HG03196 (cell line): ENCODE measurements around the gene POU3F1.

Experiments used
- ATAC-seq: cut with Tn5 transposase; IDR thresholded peaks from one replicate; pipeline ENCODE4 v1.9.1; 2021; ENCODE audit not compliant: unreplicated experiment

POU3F1 gene

DNA sequence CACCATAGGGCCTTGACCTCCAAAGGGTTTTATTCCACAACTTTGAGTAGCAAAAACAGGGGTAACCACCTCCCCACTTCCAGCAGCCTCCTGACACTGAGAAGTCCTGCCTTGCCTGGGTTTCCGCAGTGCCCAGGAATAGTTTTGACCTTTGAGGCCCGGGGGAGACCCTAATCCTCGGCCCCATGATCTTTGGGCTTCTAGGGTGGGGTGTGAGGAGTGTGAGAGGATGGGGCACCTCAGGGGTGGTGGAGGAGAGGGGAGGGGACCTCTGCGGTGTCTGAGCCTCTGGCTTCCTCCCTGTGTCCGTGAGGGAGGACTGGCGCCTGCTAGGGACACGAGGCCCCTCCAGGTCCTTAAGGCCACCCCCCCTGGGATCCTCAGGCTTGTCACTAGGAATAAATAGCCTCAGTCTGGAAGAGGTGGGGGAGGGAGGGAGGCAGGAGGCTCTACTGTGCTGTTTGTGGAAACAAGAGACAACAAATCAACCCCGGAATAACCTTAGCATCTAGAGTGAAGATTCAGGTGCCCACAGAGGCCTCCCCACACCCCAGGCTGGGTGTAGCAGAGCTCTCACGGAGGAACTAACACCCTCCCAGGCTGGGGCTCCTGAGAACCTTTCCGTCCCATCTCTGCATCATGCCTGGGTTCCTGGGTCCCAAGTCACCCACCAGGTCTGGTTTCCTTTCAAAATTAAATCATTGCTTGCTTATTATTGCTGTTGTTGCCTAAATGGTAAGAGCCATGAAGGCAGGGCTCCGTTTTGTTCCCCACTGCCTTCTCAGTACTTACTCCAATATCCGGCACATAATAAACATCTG lies 40.4 kb downstream of the POU3F1 start:
- no peak for ATAC-seq

DNA sequence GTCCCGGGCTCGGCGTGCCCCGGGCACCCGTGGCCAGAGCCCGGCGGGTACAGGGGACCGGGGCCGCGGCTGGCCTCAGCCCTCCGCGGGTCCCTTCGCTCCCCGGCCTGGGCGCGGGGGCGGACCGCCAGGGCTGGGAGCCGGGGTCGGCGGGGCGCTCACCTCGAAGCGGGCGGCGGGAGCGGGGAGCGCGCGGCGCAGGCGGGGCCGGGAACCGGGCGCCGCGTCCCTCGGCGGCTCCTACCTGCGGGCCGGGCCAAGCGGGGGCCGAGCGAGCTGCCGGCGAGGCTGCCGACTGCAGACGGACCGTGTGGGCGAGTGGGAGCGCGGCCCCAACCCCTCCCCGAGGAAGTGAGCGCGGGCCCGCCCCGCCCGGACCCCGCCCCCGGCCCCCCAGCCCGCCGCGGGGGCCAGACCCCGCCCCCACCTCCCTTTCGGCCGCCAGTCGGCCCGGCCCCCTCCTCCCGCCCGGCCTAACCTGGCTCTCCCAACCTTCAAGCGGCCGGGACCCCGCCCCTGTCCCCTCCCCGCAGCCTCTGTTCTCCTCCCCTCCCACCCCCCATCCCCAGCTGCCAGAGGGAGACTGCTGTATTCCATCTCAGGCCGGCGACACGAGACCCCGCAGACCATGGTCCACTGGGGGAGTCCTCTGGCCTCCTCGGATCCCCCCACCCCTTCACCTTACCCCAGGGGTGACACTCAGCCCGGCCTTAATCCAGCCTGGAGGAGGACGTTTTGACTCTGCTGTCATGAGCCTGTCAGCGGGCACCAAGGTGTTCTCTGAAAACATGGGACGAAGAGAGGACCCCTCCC lies 41.2 kb downstream of the POU3F1 start, which contains the start of gene FHL3:
Gene FHL3 (minus strand): TSS at position 320 of the 813 bp plus-strand sequence. CDS start 6,102 bp downstream, outside the sequence.
- ATAC-seq, result no peak

DNA sequence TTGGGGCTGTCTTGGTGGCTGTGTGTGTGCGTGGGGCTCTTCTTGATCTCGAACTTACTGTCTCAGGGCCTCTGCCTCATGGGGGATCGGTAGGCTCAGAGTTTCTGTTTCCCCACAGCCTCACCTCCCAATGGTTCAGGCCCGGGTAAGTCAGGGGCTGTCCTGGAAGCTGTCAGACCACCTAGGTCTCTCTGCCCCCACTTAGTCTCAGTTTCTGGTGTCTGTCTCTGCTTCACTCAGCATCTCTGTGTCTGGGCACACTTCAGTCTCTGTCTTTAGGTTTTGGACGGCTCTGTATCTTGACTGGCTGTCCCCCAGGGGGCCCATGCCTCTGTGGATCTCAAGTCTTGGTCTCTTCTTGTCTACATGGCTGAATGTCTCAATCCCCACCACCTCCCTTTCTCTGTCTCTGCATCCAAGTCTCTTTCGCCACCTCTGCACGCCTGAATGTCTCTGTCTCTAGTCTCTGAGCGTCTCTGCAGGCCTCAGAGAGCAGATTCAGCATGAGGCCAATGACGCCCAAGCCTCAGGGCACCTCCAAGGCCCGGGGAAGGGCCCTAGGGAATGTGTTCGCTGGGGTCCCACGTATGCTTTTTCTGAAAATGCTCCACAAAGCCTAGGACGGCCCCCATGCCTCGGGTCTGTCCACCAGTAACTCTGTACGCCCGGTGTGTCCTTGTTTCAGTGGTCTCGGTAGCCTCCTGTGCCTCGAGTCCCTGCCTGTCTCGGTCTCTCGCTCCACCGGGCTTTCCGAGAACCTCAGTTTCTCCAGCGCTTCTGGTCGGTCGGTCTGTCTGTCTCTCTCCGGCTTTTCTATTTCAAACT lies 42.1 kb downstream of the POU3F1 start:
- no peak for ATAC-seq

DNA sequence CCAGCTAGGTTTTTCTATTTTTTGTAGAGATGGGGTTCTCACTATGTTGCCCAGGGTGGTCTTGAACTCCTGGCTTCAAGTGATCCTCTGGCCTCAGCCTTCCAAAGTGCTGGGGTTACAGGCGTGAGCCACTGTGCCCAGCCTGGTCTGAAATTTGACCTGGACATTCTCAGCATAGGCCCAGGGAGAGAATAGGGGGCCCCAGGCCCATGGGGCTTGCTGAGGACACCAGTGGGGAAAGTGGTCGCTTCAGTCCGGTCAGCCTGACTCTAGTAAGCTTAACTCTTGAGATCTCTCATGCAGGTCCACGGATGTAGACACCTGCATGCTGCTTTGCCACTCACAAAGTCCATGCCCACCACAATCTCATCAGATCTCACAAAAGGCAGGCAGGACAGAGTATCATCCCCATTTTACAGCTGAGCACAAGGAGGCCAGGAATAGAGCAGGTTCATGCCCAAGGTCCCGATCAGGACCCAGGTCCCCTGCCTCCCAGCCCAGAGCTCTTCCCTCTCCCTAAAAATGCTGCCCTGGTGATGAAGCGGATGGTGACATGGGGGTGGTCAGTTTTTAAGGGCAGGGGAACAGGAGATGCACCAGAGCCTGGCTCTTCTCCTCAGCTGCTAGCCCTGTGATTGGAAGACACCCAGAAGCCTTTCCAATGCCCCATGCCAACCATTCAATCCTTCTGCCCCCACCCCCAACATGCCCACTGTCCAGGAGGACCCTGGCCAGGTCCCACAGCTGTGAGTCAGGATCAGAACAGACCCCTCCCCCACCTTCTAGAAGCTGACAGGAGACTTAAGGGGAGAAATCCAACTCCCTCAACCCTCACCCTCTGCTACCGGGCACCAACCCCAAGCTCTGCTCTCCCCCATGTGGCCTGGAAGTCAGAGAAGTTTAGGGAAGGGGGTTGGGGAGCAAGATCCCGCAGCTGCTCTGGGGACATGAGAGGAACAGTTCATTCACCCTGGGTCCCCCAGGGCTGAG lies 43.0 kb downstream of the POU3F1 start:
- ATAC-seq, result no peak

DNA sequence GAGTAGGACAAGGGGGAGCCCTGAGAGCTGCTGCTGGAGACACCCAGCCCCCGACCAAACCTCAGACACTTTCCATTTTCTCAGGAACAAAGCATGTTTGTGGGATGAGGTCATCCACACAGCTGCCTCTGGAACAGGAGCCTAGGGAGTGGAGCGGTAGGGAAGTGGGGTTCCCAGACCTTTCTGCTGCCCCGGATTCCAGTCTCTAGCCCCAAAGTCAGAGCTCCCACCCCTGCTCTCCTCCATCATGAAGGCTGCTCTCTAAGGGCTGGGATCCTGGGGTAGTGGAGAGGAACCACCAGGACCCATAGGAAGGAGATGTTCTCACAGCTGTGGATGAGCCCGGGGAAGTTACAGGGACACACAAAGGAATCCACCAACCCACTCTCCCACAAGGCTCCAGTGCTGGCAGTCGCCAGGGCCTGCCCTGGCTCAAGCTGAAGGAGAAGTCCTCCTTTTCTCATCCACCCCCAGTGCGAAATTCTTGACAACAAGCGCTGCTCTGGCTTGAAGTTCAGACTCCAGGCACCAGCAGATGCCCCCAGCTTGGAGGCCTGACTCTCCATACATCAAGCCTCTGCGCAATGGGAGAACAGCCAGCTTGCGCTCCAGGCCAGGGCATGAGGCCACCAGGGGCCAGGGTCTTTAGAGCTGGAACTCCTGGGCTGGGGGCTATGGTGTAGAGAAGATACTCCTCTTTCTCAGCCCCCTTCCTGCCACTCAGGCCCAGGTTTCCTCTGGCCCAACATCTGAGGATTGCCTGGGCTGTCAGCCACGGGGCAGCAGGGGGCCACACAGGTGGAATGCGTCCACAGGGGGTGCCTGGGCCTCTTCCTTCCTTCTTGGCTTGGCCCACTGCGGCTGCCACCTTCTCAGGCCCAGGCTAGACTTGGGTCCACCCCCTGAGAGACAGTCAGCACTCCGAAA lies 45.8 kb downstream of the POU3F1 start:
- no peak for ATAC-seq

DNA sequence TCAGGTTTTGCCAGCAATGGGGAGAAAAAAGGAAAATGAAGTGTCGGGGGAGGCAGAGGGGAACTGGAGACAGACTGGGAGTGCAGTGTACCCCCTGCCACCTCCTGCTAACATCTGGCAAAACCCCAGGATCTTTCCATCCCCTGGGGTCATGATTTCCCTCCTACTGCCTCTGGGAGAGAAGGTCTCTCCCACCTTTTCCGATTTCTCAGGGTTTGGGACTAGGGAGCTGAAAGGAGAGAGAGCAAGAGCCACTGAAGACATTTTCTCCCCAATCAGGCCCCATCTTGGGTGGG lies 46.4 kb downstream of the POU3F1 start:
- no peak for ATAC-seq

DNA sequence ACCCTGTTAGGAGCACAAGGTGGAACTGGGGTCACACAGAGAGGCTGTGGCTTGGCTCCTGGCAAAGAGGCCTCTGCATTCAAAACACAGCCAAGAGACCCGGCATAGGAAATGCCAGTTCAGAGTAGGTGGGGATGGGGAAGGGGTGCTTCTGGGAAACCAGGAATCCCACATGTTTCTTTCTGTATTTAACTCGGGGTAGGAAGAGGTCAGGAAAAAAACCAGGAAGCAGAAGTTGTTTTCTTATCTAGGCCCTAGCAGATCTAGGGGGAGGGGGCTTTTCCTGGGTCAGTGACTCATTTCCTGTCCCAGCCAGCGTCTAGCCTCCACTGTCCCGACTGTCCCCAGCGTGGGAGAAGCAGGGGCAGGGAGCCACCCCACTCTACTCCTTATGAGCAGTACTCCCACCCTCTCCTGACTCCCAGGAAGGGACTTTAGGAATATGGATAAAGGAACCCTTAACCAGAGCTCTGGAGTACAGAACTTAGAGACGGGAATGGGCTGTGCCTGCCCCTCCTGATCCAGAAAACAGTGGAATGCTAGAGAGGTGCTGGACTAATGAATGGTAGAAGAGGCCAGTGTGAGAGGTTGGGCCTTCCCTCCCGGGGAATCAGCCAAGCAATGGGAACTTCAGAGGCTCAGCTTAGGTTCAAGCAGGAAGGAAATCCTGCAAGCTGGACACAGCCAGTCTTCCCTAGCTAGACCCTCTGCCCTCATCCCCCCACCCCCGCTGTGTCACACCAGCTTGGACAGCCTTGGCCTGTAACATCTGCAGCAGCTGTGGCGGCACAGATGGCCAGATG lies 47.0 kb downstream of the POU3F1 start:
- ATAC-seq, result no peak

DNA sequence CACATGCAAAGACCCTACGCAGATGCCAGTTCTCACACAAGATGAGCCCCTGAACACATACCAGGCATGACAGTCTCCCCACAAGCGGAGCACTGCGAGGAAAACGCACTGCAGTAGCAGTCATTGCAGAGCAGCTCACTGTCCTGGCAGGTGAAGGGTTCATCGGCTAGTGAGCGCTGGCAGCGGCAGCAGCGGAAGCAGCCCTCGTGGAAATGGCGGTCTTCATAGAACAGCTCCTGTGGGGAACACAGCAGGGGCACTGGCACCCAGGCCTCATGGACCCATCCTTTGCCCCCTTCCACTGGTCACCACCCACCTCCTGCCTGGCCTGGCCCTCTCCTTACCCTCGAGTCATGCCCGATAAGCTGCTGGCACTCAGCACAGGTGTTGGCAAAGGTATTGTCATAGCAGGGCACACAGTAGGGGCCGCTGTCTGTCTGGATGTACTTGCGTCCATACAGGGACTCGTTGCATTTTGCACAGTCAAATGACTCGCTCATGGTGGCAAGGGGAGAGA lies 47.6 kb downstream of the POU3F1 start:
- no peak for ATAC-seq

DNA sequence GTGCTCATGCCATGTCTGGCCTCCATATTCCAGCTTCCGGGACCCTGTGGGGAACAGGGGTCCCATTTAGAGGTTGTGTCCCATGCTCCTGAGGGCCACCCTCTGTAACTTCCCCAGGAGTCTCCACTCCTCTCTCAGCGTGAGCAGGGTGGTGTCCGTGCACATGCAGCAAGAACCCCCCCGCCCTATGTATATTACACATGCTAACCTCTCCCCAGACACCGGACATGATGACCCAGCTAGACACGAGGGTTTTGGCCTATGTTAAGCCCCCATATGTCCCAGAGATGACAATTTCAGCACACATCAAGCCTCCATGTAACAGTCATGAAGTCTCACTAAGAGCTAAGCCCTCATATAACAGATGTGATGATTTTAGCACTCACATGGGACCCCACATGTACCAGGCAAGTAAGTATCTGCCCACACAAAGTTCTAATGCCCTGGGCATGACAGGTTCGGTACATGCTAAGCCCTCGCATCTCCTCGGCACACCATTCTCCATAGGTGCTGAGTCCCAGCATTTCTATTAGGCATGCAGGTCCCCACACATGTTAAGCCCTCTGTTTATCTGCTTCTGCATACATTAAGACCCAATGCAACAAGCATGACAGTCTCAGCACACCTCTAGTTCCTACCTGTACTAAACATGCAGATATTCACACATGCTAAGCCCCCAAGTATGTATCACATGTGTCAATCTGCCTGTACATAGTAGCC lies 48.3 kb downstream of the POU3F1 start:
- no peak for ATAC-seq

DNA sequence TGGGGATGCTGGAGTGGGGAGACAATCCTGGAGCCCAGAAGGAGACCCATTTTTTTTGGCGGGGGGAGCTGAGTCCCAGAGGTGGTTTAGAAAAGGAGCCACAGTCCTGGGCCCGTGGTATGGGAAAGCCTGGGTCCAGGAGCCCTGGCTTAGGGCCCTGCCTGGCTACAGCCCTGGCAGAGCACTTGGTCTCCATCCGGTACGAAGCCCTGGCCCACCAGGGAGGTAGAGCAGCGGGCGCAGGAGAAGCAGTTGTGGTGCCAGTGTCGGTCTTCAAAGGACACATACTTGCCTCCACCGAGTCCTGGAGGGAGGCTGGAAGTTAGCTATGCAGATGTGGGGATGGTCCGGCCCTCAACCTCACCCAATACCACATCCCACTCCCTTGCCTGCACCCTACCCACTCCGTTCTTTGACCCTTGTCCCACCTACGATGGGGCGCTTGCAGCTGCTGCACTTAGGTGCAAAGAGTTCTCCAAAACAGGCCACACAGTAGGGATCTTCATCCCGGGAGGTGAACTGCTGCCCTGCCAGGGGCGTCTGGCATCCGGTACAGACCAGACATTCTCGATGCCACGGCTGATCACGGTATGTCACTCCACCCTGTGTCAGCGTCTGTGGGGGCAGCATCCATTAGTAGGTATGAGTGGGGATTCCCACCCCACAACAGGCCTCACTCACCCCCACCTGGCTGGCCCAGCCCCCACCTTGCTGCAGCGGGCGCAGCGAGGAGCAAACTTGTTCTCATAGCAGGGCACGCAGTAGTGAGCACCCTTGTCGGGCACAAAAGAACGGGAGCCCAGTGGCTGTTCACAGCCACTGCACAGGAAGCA lies 49.1 kb downstream of the POU3F1 start:
- no peak for ATAC-seq

DNA sequence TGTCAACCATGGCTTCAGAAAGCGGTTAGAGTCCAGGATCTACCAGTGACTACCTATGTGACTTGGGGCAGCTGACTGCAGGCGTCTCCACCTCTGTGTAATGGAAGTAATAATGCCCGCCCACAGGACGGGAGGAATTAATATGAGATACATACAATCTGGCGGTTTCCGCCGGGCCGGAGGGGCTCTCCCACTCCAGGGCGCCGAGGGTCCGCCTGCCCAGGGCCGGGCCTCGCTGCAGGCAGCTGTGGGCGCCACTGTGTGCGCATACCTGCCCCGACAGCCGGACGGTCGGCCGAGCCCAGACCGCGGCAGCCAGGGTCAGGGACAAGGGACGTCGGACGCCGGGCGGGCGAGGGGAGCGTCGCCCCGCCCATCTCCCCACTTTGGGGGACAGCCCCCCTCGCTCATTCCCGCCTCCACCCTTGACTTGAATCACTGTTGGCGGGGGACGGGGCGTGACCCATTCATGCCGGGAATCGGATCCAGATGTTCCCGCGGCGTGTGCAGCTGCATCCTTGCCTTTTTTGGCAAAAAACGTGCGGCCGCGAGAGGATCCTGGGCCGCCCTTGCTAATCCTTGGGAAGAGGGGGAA lies 50.7 kb downstream of the POU3F1 start:
- no peak for ATAC-seq

DNA sequence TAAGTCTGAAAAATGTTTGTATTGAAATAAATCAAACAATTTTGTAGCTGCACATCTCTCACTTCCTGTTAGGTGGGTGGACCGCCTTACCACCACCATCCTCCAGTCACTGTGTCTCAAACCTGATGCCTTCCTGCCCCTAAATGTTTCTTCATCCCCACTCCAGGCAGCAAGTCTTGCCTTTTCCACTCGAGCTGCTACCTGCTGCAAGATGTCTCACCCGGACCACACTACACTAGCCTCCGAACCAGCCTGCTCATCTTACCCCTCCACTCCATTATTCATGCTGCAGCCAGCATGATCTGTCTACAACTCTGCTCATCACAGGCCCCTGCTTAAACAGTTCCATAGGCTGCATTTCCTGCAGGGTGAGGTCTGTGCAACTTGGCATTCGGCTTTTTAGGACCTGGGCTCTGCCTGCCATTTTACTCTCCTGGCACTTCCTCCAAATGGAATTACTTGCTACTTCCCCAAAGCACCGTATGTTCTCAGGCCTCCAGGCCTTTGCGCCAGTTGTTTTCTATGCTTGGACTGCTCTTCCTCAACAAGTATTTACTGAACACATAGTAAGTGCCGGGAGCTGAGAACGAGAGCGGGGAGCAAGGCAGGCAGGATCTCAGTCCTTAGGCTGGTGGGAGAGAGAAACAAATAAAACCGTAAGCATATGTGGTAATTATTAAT lies 51.6 kb downstream of the POU3F1 start:
- ATAC-seq, result no peak
